Right forelimb (tissue), 1 donor: Measurements from ENCODE around the gene ZNF236.
"Not testable (repeated sequence)": the region's sequence is repeated elsewhere in the genome, so short reads cannot be mapped to it uniquely, and the experiment has no call there.

Experiments used
- DNase-seq: peaks from one replicate; pipeline ENCODE4 v3.0.0-alpha.2; 2018

ZNF236 gene

GRCh38 chr18:76822506-76823160 lies at the start of gene ZNF236:
ZNF236 (plus strand) TSS chr18:76822557; CDS start chr18:76822608, 51 bp downstream.
- DNase-seq = peak; percentile 87

GRCh38 chr18:76772665-76773064 lies 49.7 kb upstream of the ZNF236 start:
- no peak for DNase-seq

- not testable (repeated sequence) for DNase-seq
These were observed 45.3 kb upstream of the ZNF236 start for GRCh38 chr18:76777036-76777435.

GRCh38 chr18:76783786-76784484 lies 38.4 kb upstream of the ZNF236 start:
- no peak for DNase-seq

- DNase-seq = no peak
These were observed 36.5 kb upstream of the ZNF236 start for GRCh38 chr18:76785872-76786271.

GRCh38 chr18:76788571-76789317 lies 33.6 kb upstream of the ZNF236 start:
- no peak for DNase-seq

- DNase-seq = no peak
These were observed 31.3 kb upstream of the ZNF236 start for GRCh38 chr18:76791106-76791505.

GRCh38 chr18:76791642-76792041 lies 30.7 kb upstream of the ZNF236 start:
- DNase-seq = no peak

- DNase-seq = no peak
These were observed 28.0 kb upstream of the ZNF236 start for GRCh38 chr18:76794326-76794725.

- DNase-seq = peak; percentile 76
These were observed 20.5 kb upstream of the ZNF236 start for GRCh38 chr18:76801567-76802505.

- DNase-seq = no peak
These were observed 18.9 kb upstream of the ZNF236 start for GRCh38 chr18:76803413-76803812.

GRCh38 chr18:76803814-76804213 lies 18.5 kb upstream of the ZNF236 start:
- peak; percentile 73 for DNase-seq

- DNase-seq = no peak
These were observed 17.1 kb upstream of the ZNF236 start for GRCh38 chr18:76805221-76805620.

- DNase-seq = no peak
These were observed 16.1 kb upstream of the ZNF236 start for GRCh38 chr18:76806301-76806700.

- DNase-seq = no peak
These were observed 13.8 kb upstream of the ZNF236 start for GRCh38 chr18:76808561-76808960.

- not testable (repeated sequence) for DNase-seq
These were observed 10.8 kb upstream of the ZNF236 start for GRCh38 chr18:76811530-76811929.

- DNase-seq = no peak
These were observed 8.1 kb upstream of the ZNF236 start for GRCh38 chr18:76814256-76814655.

- no peak for DNase-seq
These were observed 6.2 kb upstream of the ZNF236 start for GRCh38 chr18:76816127-76816526.

- no peak for DNase-seq
These were observed 4.3 kb upstream of the ZNF236 start for GRCh38 chr18:76817888-76818611.

GRCh38 chr18:76819411-76820136 lies 2.8 kb upstream of the ZNF236 start:
- DNase-seq = no peak

- DNase-seq = no peak
These were observed 942 bp upstream of the ZNF236 start for GRCh38 chr18:76821356-76821874.
